Measurements from ENCODE around the gene WDR20.

- TF ChIP-seq EZH2 (IDR thresholded peaks at IDR 0.05; ENCODE audit: insufficient read depth, poor library complexity, severe bottlenecking), result no peak
- TF ChIP-seq EZH2phosphoT487 (IDR thresholded peaks at IDR 0.05; ENCODE audit: insufficient read depth, low read depth), result no peak
Measured at GRCh38 chr14:102233081-102233480, 93.4 kb downstream of the WDR20 start.

All from GM23248 (cell line).